NT2/D1 (cell line): ENCODE data around the gene RHNO1.

Experiments
- SUZ12 ChIP-seq: IDR thresholded peaks from 2 replicates; pipeline ENCODE4 v1.6.1; 2011; ENCODE audit not compliant: insufficient read length, insufficient read depth; ENCODE audit errors: extremely low read depth
- YY1 ChIP-seq: IDR thresholded peaks from 2 replicates; pipeline ENCODE4 v1.6.1; 2011; ENCODE audit not compliant: insufficient read length, insufficient read depth
- ZNF274 ChIP-seq: IDR thresholded peaks from 2 replicates; pipeline ENCODE4 v1.6.1; 2011; ENCODE audit warnings: mild to moderate bottlenecking, low read depth, low read length

DNA sequence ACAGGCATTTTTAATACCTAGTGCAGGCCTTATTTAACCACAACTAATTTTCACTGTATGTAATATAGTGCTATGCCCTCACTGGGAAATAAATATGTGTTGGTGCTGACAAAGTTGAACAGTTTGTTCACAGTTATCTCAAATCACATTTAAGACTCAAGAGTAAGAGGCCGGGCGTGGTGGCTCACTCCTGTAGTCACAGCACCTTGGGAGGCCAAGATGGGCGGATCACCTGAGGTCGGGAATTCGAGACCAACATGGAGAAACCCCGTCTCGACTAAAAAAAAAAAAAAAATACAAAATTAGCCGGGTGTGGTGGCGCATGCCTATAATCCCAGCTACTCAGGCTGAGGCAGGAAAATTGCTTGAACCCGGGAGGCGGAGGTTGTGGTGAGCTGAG is 59.3 kb downstream of the RHNO1 start:
- TF ChIP-seq YY1 (no peak), ZNF274 (no peak), SUZ12 (no peak)
